Breast epithelium (tissue), 4 donors: Measurements from ENCODE around the gene PPFIA1. TPM values are rescaled to one million over a fixed set of nuclear protein-coding genes. Genes with fewer than 3 reads are reported as not detected.

Experiments used
- DNase-seq, 2 donors: peaks; one replicate each; pipeline ENCODE4 v3.0.0-alpha.2; 2019; ENCODE audit warnings: low spot score in 2 of 2
- H3K27ac ChIP-seq, 2 donors: fragments of 200-600 bp; sonication (generic) in 1 of 2; one replicate each; pipeline ENCODE4 v1.5.1; 2016 to 2019; ENCODE audit warnings: mild to moderate bottlenecking in 1 of 2
- H3K27me3 ChIP-seq, 2 donors: fragments of 200-600 bp; sonication (generic) in 1 of 2; one replicate each; pipeline versions ENCODE4 v1.5.1 to v1.6.0; 2017 to 2019; ENCODE audit warnings: control low read depth in 1 of 2, mild to moderate bottlenecking in 1 of 2
- H3K36me3 ChIP-seq: fragments of 200-600 bp; one replicate; pipeline ENCODE4 v1.5.1; 2019
- H3K4me1 ChIP-seq, 2 donors: fragments of 200-600 bp; sonication (generic); one replicate each; pipeline ENCODE4 v1.5.1; 2016 to 2019; ENCODE audit warnings: control low read depth in 1 of 2
- H3K4me3 ChIP-seq, 3 donors: fragments of 200-600 bp; sonication (generic); 1 replicate in 2 of 3; 2 replicates in 1 of 3; pipeline ENCODE4 v1.5.1; 2016 to 2019; ENCODE audit warnings: mild to moderate bottlenecking in 3 of 3, moderate library complexity in 2 of 3
- H3K9me3 ChIP-seq, 2 donors: fragments of 200-600 bp; sonication (generic) in 1 of 2; one replicate each; pipeline ENCODE4 v1.5.1; 2016 to 2019; ENCODE audit warnings: control low read depth in 1 of 2
- CTCF ChIP-seq, 3 donors: fragments of 450-650 bp; IDR thresholded peaks; one replicate each; pipeline ENCODE4 v1.5.1; 2016 to 2017; ENCODE audit warnings: antibody characterized with exemption in 3 of 3, mild to moderate bottlenecking in 3 of 3, moderate library complexity in 3 of 3
- POLR2A ChIP-seq: fragments of 450-650 bp; IDR thresholded peaks from one replicate; pipeline ENCODE4 v1.6.1; 2016; ENCODE audit warnings: antibody characterized with exemption, mild to moderate bottlenecking, moderate library complexity
- POLR2AphosphoS5 ChIP-seq, 3 donors: sonication (generic); formaldehyde crosslinking; IDR thresholded peaks; one replicate each; pipeline ENCODE4 v1.6.1; 2017; ENCODE audit warnings: antibody characterized with exemption in 3 of 3
- intact Hi-C: fragments of 100-400 bp; cut with DNase I; formaldehyde crosslinking; loops from one replicate; pipeline ENCODE4 v1.15.1; 2023; ENCODE audit warnings: low total_unique reads
- total RNA-seq, 3 donors: library from RNA; depleted of rRNA; stranded (reverse); fragments of >200 nt; gene quantifications; one replicate each; pipeline ENCODE4 v1.1.0, GENCODE V29; 2016

Gene PPFIA1
- total RNA-seq, 3 donors from 2014 or later, result 52.2 to 80.8 (median 78.0) TPM

GRCh38 chr11:70341881-70342429, 71.5 kb downstream of the PPFIA1 start:
- H3K27me3 ChIP-seq, result no peaks in the 10 kb centered on the region
- TF ChIP-seq CTCF (IDR thresholded peaks at IDR 0.05) (no peak), POLR2A (no peak), POLR2AphosphoS5 (IDR thresholded peaks at IDR 0.05) (no peak)
- no peak overlapping the region for H3K27ac ChIP-seq
- H3K4me1 ChIP-seq, result no peaks in the 10 kb centered on the region
- intact Hi-C loops, result no loop called here
- peaks cover 6% of the 10 kb centered on the region for H3K36me3 ChIP-seq
- H3K4me3 ChIP-seq, result no peak overlapping the region
- DNase-seq, result no peak
- no peaks in the 10 kb centered on the region for H3K9me3 ChIP-seq

GRCh38 chr11:70343636-70344035, 73.1 kb downstream of the PPFIA1 start:
- no peak for DNase-seq
- Histone ChIP-seq H3K4me3 (no peak overlapping the region), H3K9me3 (no peaks in the 10 kb centered on the region), H3K27ac (no peak overlapping the region), H3K36me3 (peaks cover 9% of the 10 kb centered on the region), H3K4me1 (no peaks in the 10 kb centered on the region), H3K27me3 (no peaks in the 10 kb centered on the region)
- intact Hi-C loops, result no loop called here
- TF ChIP-seq POLR2AphosphoS5 (IDR thresholded peaks at IDR 0.05) (no peak), CTCF (IDR thresholded peaks at IDR 0.05) (no peak), POLR2A (no peak)

- Histone ChIP-seq H3K27me3 (no peaks in the 10 kb centered on the region), H3K9me3 (no peaks in the 10 kb centered on the region), H3K27ac (no peak overlapping the region), H3K4me3 (no peak overlapping the region), H3K36me3 (peaks cover 4% of the 10 kb centered on the region), H3K4me1 (no peaks in the 10 kb centered on the region)
- intact Hi-C loops, result no loop called here
- no peak for DNase-seq
- TF ChIP-seq POLR2A (no peak), POLR2AphosphoS5 (IDR thresholded peaks at IDR 0.05) (no peak), CTCF (IDR thresholded peaks at IDR 0.05) (no peak)
Observed at GRCh38 chr11:70348191-70348590, 77.7 kb downstream of the PPFIA1 start.

GRCh38 chr11:70348608-70349007, 78.1 kb downstream of the PPFIA1 start:
- intact Hi-C loops, result no loop called here
- no peak overlapping the region for H3K4me3 ChIP-seq
- DNase-seq, result no peak
- no peak overlapping the region for H3K27ac ChIP-seq
- H3K9me3 ChIP-seq, result no peaks in the 10 kb centered on the region
- no peaks in the 10 kb centered on the region for H3K27me3 ChIP-seq
- H3K4me1 ChIP-seq, result no peaks in the 10 kb centered on the region
- H3K36me3 ChIP-seq, result peaks cover 4% of the 10 kb centered on the region
- TF ChIP-seq CTCF (IDR thresholded peaks at IDR 0.05) (no peak), POLR2AphosphoS5 (IDR thresholded peaks at IDR 0.05) (no peak), POLR2A (no peak)

GRCh38 chr11:70351646-70352045, 81.2 kb downstream of the PPFIA1 start:
- H3K27ac ChIP-seq, result no peak overlapping the region
- no peak overlapping the region for H3K4me3 ChIP-seq
- no peaks in the 10 kb centered on the region for H3K4me1 ChIP-seq
- intact Hi-C loops, result loop anchor here (1.0 to 10.0 kb wide), 2 partner anchors 11 to 223 kb away; no protein-coding TSS in a partner anchor
- DNase-seq, result no peak
- no peaks in the 10 kb centered on the region for H3K9me3 ChIP-seq
- TF ChIP-seq POLR2A (no peak), CTCF (IDR thresholded peaks at IDR 0.05) (no peak), POLR2AphosphoS5 (IDR thresholded peaks at IDR 0.05) (no peak)
- peaks cover 19% of the 10 kb centered on the region for H3K36me3 ChIP-seq
- no peaks in the 10 kb centered on the region for H3K27me3 ChIP-seq
